ENCODE results near the gene SYNE1. TPM values are rescaled to one million over a fixed set of nuclear protein-coding genes. Genes with fewer than 3 reads are reported as not detected.

SYNE1 gene
- total RNA-seq, 4 donors from 2014 or later = 411 to 622 (median 490) TPM

DNA sequence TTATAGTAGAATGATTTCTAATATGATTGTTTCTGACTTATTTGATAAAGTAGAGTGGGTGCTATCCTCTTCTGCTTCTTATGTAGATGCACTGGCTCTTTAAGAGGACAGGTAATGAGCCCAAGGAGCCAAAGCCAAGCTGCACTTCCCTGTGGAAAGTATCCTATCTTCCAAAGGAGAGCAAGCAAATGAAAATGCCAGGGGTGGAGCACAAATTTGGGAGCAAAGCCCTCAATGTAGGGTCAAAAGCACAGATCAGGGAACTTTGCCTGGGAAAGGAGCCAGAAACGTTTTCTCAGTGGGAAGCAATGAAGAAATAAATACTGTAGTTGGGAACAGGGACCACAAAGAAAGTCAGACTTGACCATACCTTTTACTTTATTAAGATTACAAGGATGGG, 242.9 kb downstream of the SYNE1 start:
- Histone ChIP-seq H3K27me3 (no peaks in the 10 kb centered on the region), H3K4me1 (peaks cover 28 to 30% of the 10 kb centered on the region in 2 donors), H3K36me3 (peaks cover 9 to 14% of the 10 kb centered on the region in 2 donors), H3K4me3 (replicated peaks in 1 of 3) (no peak overlapping the region), H3K9me3 (no peaks in the 10 kb centered on the region), H3K27ac (no peak overlapping the region)
- TF ChIP-seq POLR2A (IDR thresholded peaks at IDR 0.05) = no peak
- TF ChIP-seq, protein P1, sequence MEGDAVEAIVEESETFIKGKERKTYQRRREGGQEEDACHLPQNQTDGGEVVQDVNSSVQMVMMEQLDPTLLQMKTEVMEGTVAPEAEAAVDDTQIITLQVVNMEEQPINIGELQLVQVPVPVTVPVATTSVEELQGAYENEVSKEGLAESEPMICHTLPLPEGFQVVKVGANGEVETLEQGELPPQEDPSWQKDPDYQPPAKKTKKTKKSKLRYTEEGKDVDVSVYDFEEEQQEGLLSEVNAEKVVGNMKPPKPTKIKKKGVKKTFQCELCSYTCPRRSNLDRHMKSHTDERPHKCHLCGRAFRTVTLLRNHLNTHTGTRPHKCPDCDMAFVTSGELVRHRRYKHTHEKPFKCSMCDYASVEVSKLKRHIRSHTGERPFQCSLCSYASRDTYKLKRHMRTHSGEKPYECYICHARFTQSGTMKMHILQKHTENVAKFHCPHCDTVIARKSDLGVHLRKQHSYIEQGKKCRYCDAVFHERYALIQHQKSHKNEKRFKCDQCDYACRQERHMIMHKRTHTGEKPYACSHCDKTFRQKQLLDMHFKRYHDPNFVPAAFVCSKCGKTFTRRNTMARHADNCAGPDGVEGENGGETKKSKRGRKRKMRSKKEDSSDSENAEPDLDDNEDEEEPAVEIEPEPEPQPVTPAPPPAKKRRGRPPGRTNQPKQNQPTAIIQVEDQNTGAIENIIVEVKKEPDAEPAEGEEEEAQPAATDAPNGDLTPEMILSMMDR (IDR thresholded peaks at IDR 0.05) = no peak
- DNase-seq = no peak
- WGBS, 2 donors = 48 to 67% methylated on average over 1 of the region's 1 CpG
- intact Hi-C loops (cut with DNase I) = no loop called here

DNA sequence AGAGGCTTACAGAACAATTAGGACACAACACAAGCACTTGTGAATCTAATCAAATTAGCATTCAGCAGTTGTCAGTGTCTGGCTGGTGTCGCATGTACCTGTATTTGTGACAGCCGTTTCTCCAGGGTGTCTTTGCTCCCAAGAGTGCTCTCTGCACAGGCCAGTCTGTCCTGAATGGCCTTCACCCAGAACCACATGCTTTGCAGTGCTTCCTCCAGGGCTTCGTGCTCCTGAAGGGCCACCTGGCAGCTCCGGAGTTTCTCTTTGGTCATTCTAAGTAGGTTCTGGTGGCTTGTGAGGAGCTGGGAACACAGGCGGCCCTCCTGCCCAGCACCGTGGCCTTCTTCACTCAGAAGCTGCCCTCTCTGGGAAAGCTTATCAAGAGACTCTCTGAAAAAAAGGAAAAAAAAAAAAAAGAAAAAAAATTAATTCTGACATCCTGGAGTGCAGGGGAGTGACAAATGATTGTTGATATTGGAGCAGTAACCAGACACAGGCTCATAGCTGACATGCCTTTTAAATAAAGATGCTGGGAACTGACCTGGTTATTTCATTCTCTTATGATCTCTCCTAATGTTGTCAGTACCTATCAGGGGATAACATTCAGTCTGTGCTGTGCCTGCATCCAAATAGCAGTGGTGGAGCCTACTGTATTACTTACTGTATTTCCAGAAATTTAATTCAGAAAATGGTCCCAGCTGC, 245.8 kb downstream of the SYNE1 start:
- peak overlapping the region in 1 of 3 donors; percentile 16 for H3K27ac ChIP-seq
- H3K27me3 ChIP-seq = no peaks in the 10 kb centered on the region
- H3K4me1 ChIP-seq = peaks cover 2 to 9% of the 10 kb centered on the region in 2 donors
- peak; percentile 19 to 42 for DNase-seq
- no peak overlapping the region for H3K4me3 ChIP-seq (replicated peaks in 1 of 3)
- 64 to 81% methylated on average over 6 of the region's 6 CpGs for WGBS, 2 donors
- TF ChIP-seq, protein P1 (IDR thresholded peaks at IDR 0.05) = no peak
- H3K9me3 ChIP-seq = no peaks in the 10 kb centered on the region
- intact Hi-C loops (cut with DNase I) = no loop called here
- peaks cover 4 to 17% of the 10 kb centered on the region in 2 donors for H3K36me3 ChIP-seq

DNA sequence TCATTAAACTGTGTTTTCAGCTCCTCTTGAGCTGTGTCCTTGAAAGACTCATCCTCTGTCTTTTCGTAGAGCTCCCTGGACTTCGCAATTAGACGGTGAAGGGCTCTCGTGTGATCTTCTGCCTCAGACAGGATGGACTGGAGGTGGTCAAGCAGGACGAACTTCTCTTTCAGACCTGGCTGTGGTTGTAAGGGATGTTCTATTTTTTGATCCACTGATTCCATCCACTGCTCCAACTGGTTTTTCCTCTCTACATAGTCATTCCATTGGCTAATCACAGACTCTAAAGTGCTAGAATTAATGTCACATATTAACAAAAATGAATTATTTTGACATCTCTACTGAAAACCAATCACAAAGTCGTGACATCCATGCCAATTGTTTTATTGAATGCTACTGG, 250.1 kb downstream of the SYNE1 start:
- H3K27me3 ChIP-seq = no peaks in the 10 kb centered on the region
- no peak for DNase-seq
- TF ChIP-seq POLR2A (IDR thresholded peaks at IDR 0.05) = no peak
- TF ChIP-seq, protein P1 (IDR thresholded peaks at IDR 0.05) = no peak
- H3K9me3 ChIP-seq = no peaks in the 10 kb centered on the region
- peak overlapping the region in 2 of 3 donors; percentile 15 to 38 for H3K27ac ChIP-seq
- intact Hi-C loops (cut with DNase I) = no loop called here
- peaks cover 4 to 20% of the 10 kb centered on the region in 2 donors for H3K36me3 ChIP-seq
- H3K4me3 ChIP-seq (replicated peaks in 1 of 3) = no peak overlapping the region
- H3K4me1 ChIP-seq = peaks cover 0 to 9% of the 10 kb centered on the region in 2 donors
- WGBS, 2 donors = 53 to 64% methylated on average over 6 of the region's 6 CpGs

DNA sequence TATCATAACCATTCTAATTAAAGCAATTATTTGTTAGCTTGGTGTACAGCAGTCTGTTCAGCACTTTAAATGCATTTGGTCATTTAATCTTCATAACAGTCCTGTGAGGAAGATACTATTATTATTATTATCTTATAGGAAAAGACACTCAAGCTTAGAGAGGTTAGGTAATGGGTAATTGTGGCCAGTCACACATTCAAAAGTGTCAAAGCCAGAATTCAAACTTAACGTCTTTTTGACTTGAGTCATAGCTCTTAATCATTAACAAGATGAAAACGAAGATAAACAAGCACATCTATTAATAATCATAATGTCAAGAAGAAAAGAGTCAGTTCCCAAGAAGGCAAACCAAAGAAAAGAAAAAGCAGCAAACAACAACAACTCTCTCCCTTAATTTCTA, 251.0 kb downstream of the SYNE1 start:
- H3K4me3 ChIP-seq (replicated peaks in 1 of 3) = no peak overlapping the region
- no peak for TF ChIP-seq POLR2A (IDR thresholded peaks at IDR 0.05)
- TF ChIP-seq, protein P1 (IDR thresholded peaks at IDR 0.05) = no peak
- H3K27ac ChIP-seq = no peak overlapping the region
- intact Hi-C loops (cut with DNase I) = no loop called here
- peaks cover 3 to 19% of the 10 kb centered on the region in 2 donors for H3K36me3 ChIP-seq
- H3K9me3 ChIP-seq = no peaks in the 10 kb centered on the region
- H3K4me1 ChIP-seq = peaks cover 8 to 17% of the 10 kb centered on the region in 2 donors
- 89 to 91% methylated on average over 2 of the region's 2 CpGs for WGBS, 2 donors
- no peak for DNase-seq
- no peaks in the 10 kb centered on the region for H3K27me3 ChIP-seq
